Heart left ventricle (tissue), 16 donors: Measurements from ENCODE around the gene NLGN4Y. TPM values are rescaled to one million over a fixed set of nuclear protein-coding genes. Genes with fewer than 3 reads are reported as not detected.

ENCODE experiments used
- ATAC-seq, 4 donors: fragments of 200-7000 bp; cut with Tn5 transposase; one replicate each; pipeline ENCODE4 v1.9.1; 2020 to 2022; ENCODE audit warnings: moderate library complexity in 4 of 4, mild to moderate bottlenecking in 3 of 4, moderate number of reproducible peaks in 1 of 4
- DNase-seq, 5 donors: peaks; one replicate each; pipeline ENCODE4 v3.0.0-alpha.2; 2020
- H3K27ac ChIP-seq, 12 donors: fragments of 200-600 bp; sonication (generic) in 4 of 12; one replicate each; pipeline versions ENCODE4 v1.5.0 to v1.8.0; 2016 to 2022; ENCODE audit warnings: mild to moderate bottlenecking in 2 of 12
- H3K27me3 ChIP-seq, 9 donors: fragments of 200-600 bp; sonication (generic) in 2 of 9; one replicate each; pipeline versions ENCODE4 v1.5.1 to v1.8.0; 2016 to 2022; ENCODE audit warnings: mild to moderate bottlenecking in 3 of 9
- H3K36me3 ChIP-seq, 9 donors: fragments of 200-600 bp; sonication (generic) in 2 of 9; one replicate each; pipeline versions ENCODE4 v1.5.0 to v1.8.0; 2018 to 2022; ENCODE audit warnings: mild to moderate bottlenecking in 2 of 9
- H3K4me1 ChIP-seq, 12 donors: fragments of 200-600 bp; sonication (generic) in 4 of 12; one replicate each; pipeline versions ENCODE4 v1.5.0 to v1.8.0; 2016 to 2022; ENCODE audit warnings: mild to moderate bottlenecking in 3 of 12
- H3K4me3 ChIP-seq, 12 donors: fragments of 200-600 bp; sonication (generic) in 4 of 12; one replicate each; pipeline versions ENCODE4 v1.5.0 to v1.8.0; 2017 to 2022; ENCODE audit warnings: mild to moderate bottlenecking in 9 of 12, moderate library complexity in 4 of 12
- H3K9me3 ChIP-seq, 12 donors: fragments of 200-600 bp; sonication (generic) in 4 of 12; one replicate each; pipeline versions ENCODE4 v1.5.0 to v1.8.0; 2016 to 2022; ENCODE audit warnings: mild to moderate bottlenecking in 1 of 12
- POLR2A ChIP-seq, 2 donors: fragments of 450-650 bp; IDR thresholded peaks; one replicate each; pipeline ENCODE4 v1.6.1; 2017; ENCODE audit warnings: antibody characterized with exemption in 2 of 2, mild to moderate bottlenecking in 2 of 2, moderate library complexity in 2 of 2
- WGBS, 4 donors: extraction: QIAGEN DNeasy Blood & Tissue Kit in 2 of 4; methylation state at CpG; one replicate each; pipeline versions ENCODE4 v1.1.5 to v1.1.7; 2013 to 2018; 5-methylcytosine and 5-hydroxymethylcytosine counted together
- intact Hi-C, 10 donors: fragments of 100-400 bp; cut with DNase I; formaldehyde crosslinking; loops; one replicate each; pipeline versions ENCODE4 v1.11.1 to v1.14.2; 2022
- polyA plus RNA-seq, 2 donors: library from polyadenylated mRNA; stranded (reverse); fragments of 200-250 nt; gene quantifications; one replicate each; pipeline ENCODE4 v1.2.3, GENCODE V29; 2013
- total RNA-seq, 9 donors: library from RNA; depleted of rRNA in 2 of 9; stranded (reverse); fragments of >200 nt in 2 of 9; fragmentation: NEBNext Ultra II Directional in 3 of 9; extraction: Animal tissue kit (Norgen Biotek cat#: 25700) in 3 of 9; gene quantifications; one replicate each; pipeline versions ENCODE4 v1.1.0 to v1.2.4, GENCODE V29; 2016 to 2023
- TF ChIP-seq, protein P1 (sequence below), 12 donors: fragments of 200-600 bp; sonication (generic) in 4 of 12; IDR thresholded peaks; one replicate each; pipeline versions ENCODE4 v1.5.0 to v1.8.0; 2018 to 2022; ENCODE audit warnings: antibody characterized with exemption in 12 of 12, mild to moderate bottlenecking in 5 of 12
- donor health status: ischemic (EF 13 %, LVEDD 7.1; RV severe dilation, severe dysfunction).
- donor health status: healthy with polysubstance abuse.
- donor health status: DM: no; HTN: yes; CAD: no.
- donor health status: DM: no; HTN: no; CAD: no.
- donor health status: ischemic (EF 25% LVEDD 6.9; RV normal size, moderate dysfunction).
- donor health status: ischemic (EF 25% LVEDD 5.7; RV mildly dilated, moderate dysfunction).
- donor health status: healthy.
- donor health status: DM: yes; HTN: yes; CAD: no.
- donor health status: ischemic (EF 35%, LVEDD 5.7; RV mildly dilated, moderate dysfunction).
- donor health status: nonischemic (EF 11% LVEDD 7.7; RV severe dilation, severe dysfunction).
- donor health status: DM: yes; HTN: yes; CAD: no.
- donor health status: PGD.
- donor health status: ischemic (EF 29% LVEDD 5.4; RV normal size, mild dysfunction).
- donor health status: nonischemic (EF 23%, LVEDD 6.1; RV moderate dilation, normal function).

Gene NLGN4Y
- total and polyA plus RNA-seq, 11 donors: 0.05 to 3.4 (median 1.1) TPM; not detected in 4

DNA sequence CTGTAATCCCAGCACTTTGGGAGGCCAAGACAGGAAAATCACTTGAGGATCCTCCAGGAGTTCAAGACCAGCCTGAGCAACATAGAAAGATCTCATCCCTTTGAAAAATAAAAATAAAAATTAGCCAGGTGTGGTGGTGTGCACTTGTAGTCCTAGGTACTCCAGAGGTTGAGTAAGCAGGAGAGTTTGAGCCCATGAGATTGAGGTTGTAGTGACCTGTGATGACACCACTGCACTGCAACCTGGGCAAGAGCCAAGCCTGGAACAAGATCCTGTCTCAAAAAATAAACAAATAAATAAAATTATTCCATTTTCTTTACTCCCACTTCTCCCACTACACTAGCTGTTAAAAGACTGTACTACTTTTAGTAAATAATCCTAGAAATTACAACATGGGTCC is 231.2 kb downstream of the NLGN4Y start:
- no peak for DNase-seq

DNA sequence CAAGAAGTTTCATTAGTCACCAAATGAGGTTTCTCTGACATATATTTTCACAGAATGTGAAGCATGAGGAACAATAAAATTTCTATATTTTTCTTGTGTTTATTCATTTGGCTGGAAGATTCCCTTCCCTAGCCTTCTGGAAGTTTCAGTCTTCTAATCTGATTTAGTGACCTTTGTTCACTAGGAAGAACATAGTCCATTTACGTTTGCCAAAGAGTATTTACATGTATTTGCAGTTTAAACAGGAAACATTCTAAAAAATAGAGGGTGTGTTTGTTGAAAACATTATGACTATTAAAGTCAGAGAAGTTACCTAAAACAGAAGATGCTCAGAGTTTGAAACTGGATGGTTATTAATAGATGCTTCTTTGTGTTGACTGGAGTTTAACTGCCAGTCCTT is 238.6 kb downstream of the NLGN4Y start:
- Histone ChIP-seq H3K36me3 (no peaks in the 10 kb centered on the region), H3K27me3 (no peaks in the 10 kb centered on the region), H3K4me3 (no peak overlapping the region), H3K27ac (no peak overlapping the region), H3K4me1 (no peaks in the 10 kb centered on the region), H3K9me3 (no peaks in the 10 kb centered on the region)
- intact Hi-C loops: no loop called here
- ATAC-seq (no peak), DNase-seq (no peak)
- 61 to 63% methylated on average over 1 of the region's 1 CpG; no CpG with 5 or more reads in 2 of the 4 donors for WGBS, 4 donors
- no peak for TF ChIP-seq POLR2A (IDR thresholded peaks at IDR 0.05)
- TF ChIP-seq, protein P1, sequence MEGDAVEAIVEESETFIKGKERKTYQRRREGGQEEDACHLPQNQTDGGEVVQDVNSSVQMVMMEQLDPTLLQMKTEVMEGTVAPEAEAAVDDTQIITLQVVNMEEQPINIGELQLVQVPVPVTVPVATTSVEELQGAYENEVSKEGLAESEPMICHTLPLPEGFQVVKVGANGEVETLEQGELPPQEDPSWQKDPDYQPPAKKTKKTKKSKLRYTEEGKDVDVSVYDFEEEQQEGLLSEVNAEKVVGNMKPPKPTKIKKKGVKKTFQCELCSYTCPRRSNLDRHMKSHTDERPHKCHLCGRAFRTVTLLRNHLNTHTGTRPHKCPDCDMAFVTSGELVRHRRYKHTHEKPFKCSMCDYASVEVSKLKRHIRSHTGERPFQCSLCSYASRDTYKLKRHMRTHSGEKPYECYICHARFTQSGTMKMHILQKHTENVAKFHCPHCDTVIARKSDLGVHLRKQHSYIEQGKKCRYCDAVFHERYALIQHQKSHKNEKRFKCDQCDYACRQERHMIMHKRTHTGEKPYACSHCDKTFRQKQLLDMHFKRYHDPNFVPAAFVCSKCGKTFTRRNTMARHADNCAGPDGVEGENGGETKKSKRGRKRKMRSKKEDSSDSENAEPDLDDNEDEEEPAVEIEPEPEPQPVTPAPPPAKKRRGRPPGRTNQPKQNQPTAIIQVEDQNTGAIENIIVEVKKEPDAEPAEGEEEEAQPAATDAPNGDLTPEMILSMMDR (IDR thresholded peaks at IDR 0.05): no peak

More for the DNA sequence above, 231.2 kb downstream of the NLGN4Y start:
- Histone ChIP-seq H3K9me3 (no peaks in the 10 kb centered on the region), H3K36me3 (no peaks in the 10 kb centered on the region), H3K4me3 (no peak overlapping the region), H3K4me1 (no peaks in the 10 kb centered on the region), H3K27ac (no peak overlapping the region), H3K27me3 (no peaks in the 10 kb centered on the region)
- intact Hi-C loops: loop anchor here in 1 of 10 donors (10.0 kb wide), 1 partner anchor 61 kb away; no protein-coding TSS in a partner anchor
- no peak for ATAC-seq
- no peak for TF ChIP-seq POLR2A (IDR thresholded peaks at IDR 0.05)
- TF ChIP-seq, protein P1 (IDR thresholded peaks at IDR 0.05): no peak

DNA sequence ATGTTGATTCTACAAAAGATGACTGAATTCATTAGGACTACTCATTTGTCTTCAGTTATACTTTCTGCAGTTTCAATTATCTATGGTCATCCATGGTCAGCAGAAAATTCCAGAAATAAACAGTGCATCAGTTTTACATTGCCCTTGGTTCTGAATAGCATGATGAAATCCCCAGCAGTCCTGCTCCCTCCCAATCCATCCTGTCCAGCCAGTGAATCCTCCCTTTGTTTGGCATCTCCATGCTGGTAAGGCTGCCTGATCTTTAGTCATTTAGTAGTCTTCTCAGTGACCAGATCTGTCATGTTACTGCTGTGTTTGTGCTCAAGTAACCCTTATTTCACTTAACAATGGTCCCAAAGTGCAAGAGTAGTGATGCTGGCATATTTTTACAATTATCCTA is 239.3 kb downstream of the NLGN4Y start:
- Histone ChIP-seq H3K9me3 (no peaks in the 10 kb centered on the region), H3K4me3 (no peak overlapping the region), H3K27ac (no peak overlapping the region), H3K27me3 (no peaks in the 10 kb centered on the region), H3K36me3 (no peaks in the 10 kb centered on the region), H3K4me1 (no peaks in the 10 kb centered on the region)
- TF ChIP-seq, protein P1 (IDR thresholded peaks at IDR 0.05): no peak
- TF ChIP-seq POLR2A (IDR thresholded peaks at IDR 0.05): no peak
- intact Hi-C loops: no loop called here
- DNase-seq: no peak
- ATAC-seq: no peak

DNA sequence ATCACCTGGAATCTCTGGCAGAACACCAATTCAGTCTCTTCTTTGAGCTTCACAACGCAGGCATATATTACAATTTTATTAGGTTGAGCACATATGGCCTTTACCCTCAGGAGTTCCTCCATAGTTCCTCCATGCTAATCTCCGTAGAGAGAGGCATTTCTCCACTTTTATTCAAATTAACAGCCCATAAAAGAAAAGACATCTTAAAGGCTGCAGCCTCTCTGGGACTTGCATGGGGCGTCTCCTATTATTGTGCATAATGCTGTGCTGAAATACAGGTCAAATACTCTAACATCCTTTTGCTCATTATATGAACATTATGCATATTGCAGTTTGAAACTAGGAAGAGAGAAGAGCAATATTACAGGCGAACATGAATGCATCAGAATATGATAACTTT is 253.9 kb downstream of the NLGN4Y start:
- WGBS, 4 donors: 89 to 90% methylated on average over 4 of the region's 4 CpGs; no CpG with 5 or more reads in 2 of the 4 donors

More for the DNA sequence above, 253.9 kb downstream of the NLGN4Y start:
- peaks cover 0 to 7% (median 0%) of the 10 kb centered on the region in 12 donors for H3K9me3 ChIP-seq
- H3K27me3 ChIP-seq: no peaks in the 10 kb centered on the region
- no peaks in the 10 kb centered on the region for H3K36me3 ChIP-seq
- no peak overlapping the region for H3K4me3 ChIP-seq
- DNase-seq: no peak
- no peak overlapping the region for H3K27ac ChIP-seq
- ATAC-seq: no peak
- TF ChIP-seq, protein P1 (IDR thresholded peaks at IDR 0.05): no peak
- no peak for TF ChIP-seq POLR2A (IDR thresholded peaks at IDR 0.05)
- no peaks in the 10 kb centered on the region for H3K4me1 ChIP-seq
- intact Hi-C loops: no loop called here
